NB4 (cell line): ENCODE results near the gene ACADS.

Source experiments
- DNase-seq: peaks from one replicate; pipeline ENCODE4 v3.0.0; 2010; ENCODE audit warnings: low read depth
- H3K4me3 ChIP-seq: one replicate; pipeline ENCODE4 v1.5.1; 2011; ENCODE audit warnings: mild to moderate bottlenecking, low read depth, low read length, moderate library complexity
- MAX ChIP-seq: IDR thresholded peaks from 2 replicates; pipeline ENCODE4 v1.6.1; 2011; ENCODE audit warnings: low read depth, low read length
- MYC ChIP-seq: IDR thresholded peaks from 2 replicates; pipeline ENCODE4 v1.6.1; 2011; ENCODE audit warnings: low read depth, low read length
- POLR2A ChIP-seq: IDR thresholded peaks from 2 replicates; pipeline ENCODE4 v1.6.1; 2011; ENCODE audit warnings: mild to moderate bottlenecking; ENCODE audit not compliant: insufficient read length; ENCODE audit errors: extremely low read depth
- TF ChIP-seq, protein P1 (sequence below): IDR thresholded peaks from one replicate; pipeline ENCODE4 v1.5.1; 2012; ENCODE audit warnings: low read depth, low read length

The ACADS gene

GRCh38 chr12:120698665-120699064 lies 27.0 kb upstream of the ACADS start:
- no peak for TF ChIP-seq MYC
- TF ChIP-seq, protein P1, sequence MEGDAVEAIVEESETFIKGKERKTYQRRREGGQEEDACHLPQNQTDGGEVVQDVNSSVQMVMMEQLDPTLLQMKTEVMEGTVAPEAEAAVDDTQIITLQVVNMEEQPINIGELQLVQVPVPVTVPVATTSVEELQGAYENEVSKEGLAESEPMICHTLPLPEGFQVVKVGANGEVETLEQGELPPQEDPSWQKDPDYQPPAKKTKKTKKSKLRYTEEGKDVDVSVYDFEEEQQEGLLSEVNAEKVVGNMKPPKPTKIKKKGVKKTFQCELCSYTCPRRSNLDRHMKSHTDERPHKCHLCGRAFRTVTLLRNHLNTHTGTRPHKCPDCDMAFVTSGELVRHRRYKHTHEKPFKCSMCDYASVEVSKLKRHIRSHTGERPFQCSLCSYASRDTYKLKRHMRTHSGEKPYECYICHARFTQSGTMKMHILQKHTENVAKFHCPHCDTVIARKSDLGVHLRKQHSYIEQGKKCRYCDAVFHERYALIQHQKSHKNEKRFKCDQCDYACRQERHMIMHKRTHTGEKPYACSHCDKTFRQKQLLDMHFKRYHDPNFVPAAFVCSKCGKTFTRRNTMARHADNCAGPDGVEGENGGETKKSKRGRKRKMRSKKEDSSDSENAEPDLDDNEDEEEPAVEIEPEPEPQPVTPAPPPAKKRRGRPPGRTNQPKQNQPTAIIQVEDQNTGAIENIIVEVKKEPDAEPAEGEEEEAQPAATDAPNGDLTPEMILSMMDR = no peak
- TF ChIP-seq POLR2A = no peak
- TF ChIP-seq MAX = no peak
- peak; percentile 71 for DNase-seq
- H3K4me3 ChIP-seq = no peak overlapping the region

DNA sequence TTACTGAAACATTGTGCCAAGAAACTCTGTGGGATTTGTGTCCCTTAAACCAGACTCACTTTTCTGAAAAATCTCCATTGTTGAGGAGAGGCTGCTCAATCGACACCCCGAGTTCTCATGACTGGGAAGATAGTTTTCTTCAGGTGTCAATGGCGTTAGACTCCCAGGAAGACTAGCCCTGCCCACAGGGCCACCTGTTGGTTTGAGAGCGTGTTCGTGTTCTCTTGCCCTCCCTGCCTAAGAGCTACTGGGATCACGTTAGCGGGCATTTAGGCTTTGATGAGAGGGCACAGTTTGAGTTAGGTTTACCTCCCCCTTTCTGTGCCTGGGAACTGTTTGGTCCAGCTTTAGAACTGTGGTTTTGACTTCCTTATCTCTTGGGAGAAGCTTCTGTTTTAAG lies 26.1 kb upstream of the ACADS start:
- DNase-seq = no peak
- TF ChIP-seq MYC (no peak), MAX (no peak), POLR2A (no peak)
- TF ChIP-seq, protein P1 = no peak
- no peak overlapping the region for H3K4me3 ChIP-seq

DNA sequence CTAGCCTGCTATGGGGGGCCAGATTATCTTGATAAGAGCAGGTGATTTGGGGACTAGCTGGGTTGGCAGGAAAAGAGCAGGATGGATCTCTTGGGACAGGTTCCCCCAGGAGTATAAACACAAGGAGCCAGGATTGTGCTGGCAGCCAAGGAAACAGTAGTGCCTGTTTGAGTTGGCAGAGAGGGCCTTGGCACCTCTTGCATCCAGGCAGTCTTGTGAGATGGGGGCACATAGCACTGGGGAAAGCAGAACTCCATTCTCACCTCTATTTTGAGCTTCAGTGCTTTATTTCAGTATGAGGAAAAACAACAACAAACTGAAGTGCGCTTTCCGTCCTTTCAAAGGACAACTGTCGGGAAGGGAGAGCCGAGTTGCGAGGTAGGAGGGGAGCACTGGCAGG lies 24.7 kb upstream of the ACADS start:
- no peak for DNase-seq
- TF ChIP-seq, protein P1 = no peak
- TF ChIP-seq MAX (no peak), MYC (no peak), POLR2A (no peak)
- H3K4me3 ChIP-seq = no peak overlapping the region

DNA sequence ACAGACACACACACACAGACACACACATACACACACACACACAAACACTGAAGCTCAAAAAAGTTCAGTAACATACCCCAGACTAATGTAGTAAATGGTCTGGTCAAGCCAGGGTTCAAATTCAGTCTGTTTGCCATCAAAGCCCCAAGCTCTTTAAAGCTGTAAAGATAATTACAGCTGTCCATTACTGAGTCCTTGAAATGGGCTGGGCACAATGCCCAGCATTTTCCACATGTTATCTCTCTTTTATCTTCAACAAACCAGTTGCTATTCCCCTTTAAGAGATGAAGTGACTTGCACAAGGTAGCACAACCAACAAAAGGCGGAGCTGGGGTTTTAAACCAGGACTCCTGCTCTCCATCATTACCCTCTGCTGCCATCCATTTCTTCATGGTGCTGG lies 23.0 kb upstream of the ACADS start:
- no peak for DNase-seq
- no peak overlapping the region for H3K4me3 ChIP-seq
- TF ChIP-seq MAX = no peak
- TF ChIP-seq, protein P1 = no peak
- TF ChIP-seq MYC = no peak
- no peak for TF ChIP-seq POLR2A

DNA sequence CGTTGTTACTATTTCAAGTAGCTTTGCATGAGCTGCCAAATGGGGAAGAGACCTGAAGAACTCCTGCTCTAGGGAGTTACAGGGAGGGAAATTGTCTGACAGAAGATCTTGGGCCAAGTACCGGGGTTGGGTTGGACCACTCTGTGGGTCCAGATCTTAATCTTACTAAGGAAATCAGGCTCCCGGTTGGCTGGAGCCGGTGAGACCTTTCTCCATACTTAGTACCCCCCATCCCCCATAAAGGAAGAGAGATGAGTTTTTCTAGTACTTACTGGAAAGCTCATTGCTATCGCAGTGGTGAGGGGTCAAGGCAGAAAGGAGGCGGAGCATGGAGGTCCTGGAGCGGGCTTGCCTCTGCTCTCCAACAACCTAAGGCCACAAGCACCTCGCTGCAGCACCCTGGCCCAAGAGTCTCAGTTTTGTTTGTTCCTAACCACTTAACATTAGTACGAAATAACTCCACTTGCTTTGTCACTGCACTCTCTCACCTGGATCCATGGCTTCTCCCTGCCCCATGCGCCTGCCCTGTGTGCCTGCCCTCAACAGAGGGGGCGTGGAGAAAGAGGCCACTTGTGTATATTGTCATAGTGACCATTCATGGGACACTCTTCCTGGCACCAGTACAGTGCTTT lies 22.2 kb upstream of the ACADS start:
- no peak overlapping the region for H3K4me3 ChIP-seq
- TF ChIP-seq MYC (no peak), MAX (no peak), POLR2A (no peak)
- DNase-seq = no peak

DNA sequence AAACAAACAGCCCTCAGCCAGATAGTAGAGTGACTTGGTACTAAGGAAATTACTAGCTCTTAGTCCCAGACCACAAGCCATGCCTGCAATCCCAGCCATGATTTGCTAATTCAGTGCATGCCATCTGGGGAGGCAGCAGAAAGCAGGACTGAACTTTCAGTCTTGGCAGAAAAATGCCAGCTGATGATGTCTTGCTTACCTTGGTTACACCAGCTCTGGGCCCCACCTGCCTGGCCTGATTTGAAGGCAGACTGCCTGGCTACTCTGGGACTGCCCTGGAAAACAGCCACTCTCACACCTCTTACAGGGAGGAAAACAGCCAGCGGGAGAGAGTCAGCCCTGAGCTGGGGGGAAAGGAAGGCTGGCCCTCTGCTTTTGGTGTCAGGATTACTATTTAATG lies 20.0 kb upstream of the ACADS start:
- H3K4me3 ChIP-seq = no peak overlapping the region
- TF ChIP-seq POLR2A (no peak), MYC (no peak), MAX (no peak)
- TF ChIP-seq, protein P1 = no peak
- DNase-seq = no peak
